Sciatic nerve (tissue), 2 donors: Measurements from ENCODE around the gene MTHFD2. TPM values are rescaled to one million over a fixed set of nuclear protein-coding genes. Genes with fewer than 3 reads are reported as not detected.

ENCODE experiments used
- ATAC-seq: fragments of 200-7000 bp; cut with Tn5 transposase; one replicate; pipeline ENCODE4 v1.9.1; 2020; ENCODE audit warnings: mild to moderate bottlenecking, moderate library complexity
- DNase-seq: peaks from one replicate; pipeline ENCODE4 v3.0.0-alpha.2; 2020; ENCODE audit warnings: low spot score
- intact Hi-C: fragments of 100-400 bp; cut with DNase I; formaldehyde crosslinking; loops from one replicate; pipeline ENCODE4 v1.14.2; 2022
- total RNA-seq: library from RNA; stranded (reverse); fragmentation: NEBNext Ultra II Directional; extraction: Animal tissue kit (Norgen Biotek cat#: 25700); gene quantifications from one replicate; pipeline ENCODE4 v1.2.1, GENCODE V29; 2021
- donor health status: DM: no; HTN: no; CAD: no.
- donor health status: DM: no; HTN: no; CAD: no.

Gene MTHFD2
- total RNA-seq, 1 donor from 2014 or later, result 18.6 TPM

DNA sequence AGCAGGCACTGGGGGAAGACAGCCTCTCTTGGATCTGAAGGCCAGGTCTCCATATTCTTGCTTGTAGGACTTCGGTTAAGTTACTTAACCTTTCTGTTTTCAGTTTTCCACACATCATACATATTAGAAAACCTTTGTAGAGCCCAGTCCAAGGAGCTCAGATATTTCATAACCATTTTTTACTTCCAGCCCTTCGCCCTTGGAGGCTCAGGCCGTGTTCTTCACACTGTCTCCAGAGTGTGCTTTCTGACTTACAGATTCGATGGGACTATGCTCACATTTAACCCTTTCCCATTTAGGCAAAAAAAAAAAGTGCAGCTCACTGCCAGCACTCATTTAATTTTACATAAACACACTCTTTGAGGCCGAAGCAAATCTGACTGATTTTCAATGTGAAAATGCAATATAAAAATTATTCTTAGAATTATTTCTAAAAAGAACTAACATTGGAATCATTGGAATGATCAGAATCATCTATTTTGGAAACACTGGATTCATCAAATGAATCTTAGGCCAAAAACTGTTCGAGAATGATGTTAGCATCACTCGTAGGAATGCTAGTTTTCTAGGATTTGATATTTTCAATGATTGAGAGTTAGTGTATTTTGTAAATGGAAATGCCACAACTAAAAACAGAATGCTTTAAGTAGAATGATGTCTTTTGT, 55.0 kb downstream of the MTHFD2 start:
- DNase-seq, result no peak
- peak; percentile 44 for ATAC-seq
- intact Hi-C loops, result no loop called here

DNA sequence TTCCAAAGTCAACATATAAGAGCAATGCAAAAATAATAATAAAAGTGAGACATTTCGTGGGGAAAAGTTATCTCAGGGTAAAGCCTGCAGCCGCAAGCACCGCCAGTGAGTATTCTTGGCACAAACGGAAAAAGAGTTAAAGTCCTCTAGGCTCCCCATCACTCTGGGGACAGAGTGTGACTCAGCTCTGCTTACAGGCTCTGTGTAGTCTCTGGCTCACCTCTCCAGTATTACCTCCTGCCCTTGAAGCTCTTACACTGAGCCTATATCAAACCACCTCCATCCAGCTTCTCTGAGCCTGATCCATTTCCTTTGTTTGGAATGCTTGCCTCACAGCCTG, 55.5 kb downstream of the MTHFD2 start:
- peak; percentile 47 for ATAC-seq
- no peak for DNase-seq
- intact Hi-C loops, result no loop called here

DNA sequence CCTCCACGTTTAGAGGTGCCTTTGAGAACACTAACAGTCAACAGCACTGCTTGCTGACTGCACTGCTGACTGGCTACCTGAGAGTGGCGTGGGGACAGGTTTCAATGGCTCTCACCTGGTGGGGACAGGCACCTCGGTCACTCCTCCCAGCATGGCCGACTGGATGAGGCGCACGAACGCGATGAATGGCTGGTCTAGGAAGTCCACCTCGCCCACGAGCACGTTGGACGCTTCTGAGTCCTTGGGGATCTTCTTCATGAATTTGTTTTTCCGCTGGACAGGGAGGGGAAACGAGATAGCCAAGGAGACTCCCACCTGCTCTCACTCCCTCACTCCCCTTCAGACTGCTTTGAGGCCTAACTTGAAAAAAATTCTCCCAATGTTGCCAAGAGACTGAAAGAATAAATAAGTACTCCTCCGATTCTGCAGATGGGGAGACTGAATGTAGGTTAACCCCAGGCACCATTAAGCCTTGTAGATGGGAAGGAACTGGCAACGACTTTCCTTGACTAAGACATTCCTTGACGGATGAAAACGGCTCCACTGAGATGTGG, 57.3 kb downstream of the MTHFD2 start:
- no peak for ATAC-seq
- intact Hi-C loops, result no loop called here
- no peak for DNase-seq

DNA sequence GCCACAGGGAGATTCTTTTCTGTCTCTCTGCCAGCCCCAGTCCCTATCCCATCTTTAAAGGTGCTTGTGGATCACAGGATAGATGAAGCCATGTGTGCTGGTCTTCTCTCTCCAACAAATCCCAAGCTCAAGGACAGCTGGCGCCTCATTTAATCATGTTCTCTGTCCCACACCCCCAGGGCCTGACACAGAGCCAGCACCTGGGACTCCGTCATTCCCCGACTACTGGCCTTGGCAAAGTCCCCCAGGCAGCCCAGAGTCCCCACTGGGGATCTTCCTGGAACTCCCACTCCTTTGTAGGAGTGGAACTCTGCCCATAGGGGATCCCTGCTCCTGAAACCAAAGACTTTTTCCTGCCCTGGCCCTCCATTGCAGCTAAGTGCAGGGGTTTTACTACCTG, 60.8 kb downstream of the MTHFD2 start:
- DNase-seq (no peak), ATAC-seq (no peak)
- intact Hi-C loops, result no loop called here

DNA sequence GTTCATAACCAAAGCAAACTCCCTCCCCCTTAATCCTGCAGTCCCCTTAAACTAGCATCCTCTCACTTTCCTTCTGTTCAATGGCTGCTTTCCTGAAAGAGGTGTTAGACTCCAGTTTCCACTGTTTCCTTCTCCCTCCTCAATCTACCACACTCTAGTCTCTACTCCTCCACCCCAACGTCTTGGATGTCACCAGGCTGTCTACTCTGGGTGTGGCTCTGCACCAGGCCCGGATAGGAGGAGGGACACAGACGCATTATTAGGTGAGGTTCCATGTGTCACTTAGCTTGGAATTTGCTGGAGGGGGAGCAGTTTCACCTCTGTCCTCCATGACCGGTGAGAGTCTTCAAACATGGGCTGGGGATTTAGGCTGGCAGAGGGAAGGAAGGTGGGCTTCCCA, 61.3 kb downstream of the MTHFD2 start:
- ATAC-seq, result no peak
- DNase-seq, result no peak
- intact Hi-C loops, result no loop called here

DNA sequence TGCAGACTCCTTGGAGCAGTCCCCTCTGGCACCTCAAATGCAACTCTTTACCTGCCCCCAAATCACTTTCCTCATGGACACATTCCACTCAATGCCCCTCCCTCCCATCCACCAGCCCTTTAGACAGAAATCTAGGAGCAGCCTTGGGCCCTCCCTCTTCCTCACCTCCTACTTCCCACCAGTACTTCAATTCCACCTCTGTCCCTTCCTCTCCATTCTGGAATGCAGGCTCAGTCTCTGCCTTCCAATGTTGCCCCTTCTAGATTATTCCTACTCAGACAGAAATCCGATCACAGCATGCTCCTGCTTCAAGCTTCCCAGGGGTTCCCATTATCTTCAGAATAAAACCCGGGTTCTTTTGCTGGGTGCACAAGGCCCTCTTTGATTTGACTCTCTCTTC, 62.1 kb downstream of the MTHFD2 start:
- ATAC-seq (no peak), DNase-seq (no peak)
- intact Hi-C loops, result no loop called here

DNA sequence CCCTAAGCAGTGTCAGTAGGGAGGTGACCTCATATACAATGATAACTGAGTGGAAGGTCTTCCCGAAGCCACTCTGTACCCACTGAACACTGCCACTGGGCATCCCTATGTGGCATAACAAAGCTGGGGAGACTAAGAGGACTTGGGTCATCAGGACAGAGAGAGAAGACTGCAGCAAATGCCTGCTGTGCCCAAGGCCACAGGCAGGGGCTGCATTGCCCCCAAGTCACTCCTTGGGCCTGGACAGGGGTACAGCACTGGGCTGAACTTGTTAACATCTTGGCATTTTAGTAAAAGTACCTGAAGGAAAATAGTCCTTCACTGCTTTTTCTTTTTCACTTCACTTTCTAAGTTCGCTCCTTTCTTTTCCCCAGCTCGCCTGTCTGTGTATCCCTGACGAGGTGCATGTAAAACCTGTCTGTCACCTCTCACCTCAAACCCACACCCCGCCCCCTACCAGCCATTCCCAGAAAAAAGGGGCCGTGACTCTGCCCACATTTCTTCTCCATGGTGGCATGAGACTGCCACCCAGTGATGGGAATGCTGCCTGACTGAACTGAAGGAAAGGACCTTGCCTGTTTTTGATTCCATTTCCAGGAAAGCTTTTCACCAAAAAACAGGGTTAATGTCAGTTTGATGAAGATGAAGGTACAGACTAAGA, 62.9 kb downstream of the MTHFD2 start:
- no peak for DNase-seq
- intact Hi-C loops, result no loop called here
- no peak for ATAC-seq

DNA sequence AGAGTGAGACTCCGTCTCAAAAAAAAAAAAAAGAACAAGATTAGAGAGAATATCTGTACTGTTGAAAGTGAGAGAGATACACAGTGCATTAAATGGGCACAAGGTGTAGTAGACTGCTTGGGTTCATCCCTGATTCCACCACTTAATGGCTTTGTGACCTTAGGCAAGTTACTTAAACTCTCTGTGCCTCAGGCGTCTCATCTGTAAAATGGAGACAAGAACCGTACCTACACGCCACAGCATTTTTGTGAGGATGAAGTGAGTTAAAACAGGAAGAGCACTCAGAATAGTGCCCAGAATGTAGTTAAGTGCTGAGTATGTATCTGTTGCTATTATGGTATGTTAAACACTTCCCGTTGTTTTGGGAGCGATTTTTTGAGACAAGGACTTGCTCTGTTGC, 64.3 kb downstream of the MTHFD2 start:
- no peak for ATAC-seq
- intact Hi-C loops, result no loop called here
- no peak for DNase-seq

DNA sequence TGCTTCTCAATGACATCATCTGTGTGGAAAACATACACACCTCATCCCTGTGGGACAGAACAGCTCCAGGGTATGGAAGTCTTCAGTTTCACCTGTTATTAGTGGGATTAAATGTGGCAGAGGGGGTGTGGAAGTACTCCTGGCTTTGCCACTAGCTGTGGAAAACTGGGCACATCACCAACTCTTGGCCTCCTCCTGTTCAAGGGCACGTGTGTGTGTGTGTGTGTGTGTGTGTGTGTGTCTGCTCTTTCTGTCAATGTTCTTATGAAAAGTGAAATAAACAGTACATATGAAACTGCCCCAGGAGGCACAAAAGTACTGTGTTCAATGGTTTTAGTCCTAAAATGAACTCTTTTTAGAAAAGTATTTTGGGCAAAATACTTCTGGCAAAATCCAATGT, 65.9 kb downstream of the MTHFD2 start:
- DNase-seq (no peak), ATAC-seq (no peak)
- intact Hi-C loops, result no loop called here

DNA sequence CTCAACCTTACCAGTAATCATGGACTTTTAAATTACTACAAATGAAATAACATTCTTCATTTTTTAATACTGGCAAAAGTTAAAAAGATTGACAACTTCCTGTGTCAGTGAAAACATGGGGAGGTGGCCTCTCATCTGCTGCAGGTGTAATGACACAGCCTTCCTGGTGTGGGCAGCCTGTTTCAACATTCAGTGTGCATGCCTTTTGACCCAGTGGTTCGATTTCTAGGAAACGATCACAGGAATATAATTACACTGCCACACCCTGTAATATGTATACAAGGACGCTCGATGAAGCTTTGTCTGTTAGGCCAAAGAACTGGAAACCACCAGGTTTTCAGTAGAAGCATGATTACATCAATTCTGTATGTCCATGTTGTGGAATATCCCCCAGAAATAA, 68.7 kb downstream of the MTHFD2 start:
- intact Hi-C loops, result no loop called here
- no peak for ATAC-seq
- no peak for DNase-seq

Other genes with a start within 250 kb of the MTHFD2 start
- 12.1 TPM for gene TET3, start 213.7 kb upstream of the MTHFD2 start, total RNA-seq
- 13.0 TPM for gene BOLA3, start 50.7 kb upstream of the MTHFD2 start, total RNA-seq
- gene MOB1A, start 19.7 kb upstream of the MTHFD2 start, total RNA-seq, result 82.7 TPM
- gene SLC4A5, start 144.8 kb downstream of the MTHFD2 start, total RNA-seq, result 12.6 TPM
- 146 TPM for gene DCTN1, start 181.7 kb downstream of the MTHFD2 start, total RNA-seq
- gene C2orf81, start 223.0 kb downstream of the MTHFD2 start, total RNA-seq, result 4.4 TPM
- 14.0 TPM for gene WDR54, start 223.1 kb downstream of the MTHFD2 start, total RNA-seq
- 76.0 TPM for gene RTKN, start 243.3 kb downstream of the MTHFD2 start, total RNA-seq